Measurements from ENCODE around the gene APEH.
A peak's percentile ranks its signal among the peaks of the same experiment; 100 is the strongest.
"Not testable (repeated sequence)": the region's sequence is repeated elsewhere in the genome, so short reads cannot be mapped to it uniquely, and the experiment has no call there.

APEH gene

GRCh38 chr3:49694409-49695070 is 20.4 kb downstream of the APEH start:
- DNase-seq: not testable (repeated sequence)

DNA sequence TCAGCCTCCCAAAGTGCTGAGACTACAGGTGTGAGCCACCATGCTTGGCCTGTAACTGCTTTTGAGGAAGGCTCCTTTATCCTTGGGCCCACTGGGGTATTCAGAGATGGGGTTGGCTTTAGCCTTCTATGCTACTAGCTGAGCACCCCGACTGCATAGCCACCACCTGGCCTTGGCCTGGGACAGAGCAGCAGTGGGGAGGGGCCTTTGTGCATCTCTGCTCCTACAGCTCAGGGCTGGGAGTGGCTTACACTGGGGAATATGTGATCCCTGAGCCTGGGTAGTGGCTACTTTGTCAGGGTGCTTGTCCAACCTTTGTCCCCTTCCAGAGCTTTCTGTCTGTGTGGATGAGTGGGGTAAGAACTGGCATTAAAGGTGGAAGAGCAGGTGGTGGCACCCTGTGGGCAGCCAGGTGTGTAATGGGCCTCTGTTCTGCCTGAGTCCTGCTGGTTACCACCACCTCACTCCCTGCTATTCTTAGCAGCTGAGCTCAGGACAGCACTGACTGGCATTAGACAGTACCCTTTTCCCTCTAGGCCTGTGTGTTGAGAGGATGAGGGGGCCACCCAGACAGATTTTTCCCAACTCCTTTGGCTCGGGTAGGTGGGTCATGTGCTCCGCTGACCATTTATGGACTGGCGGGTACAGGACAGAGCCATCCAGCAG is 21.3 kb downstream of the APEH start:
- DNase-seq: not testable (repeated sequence)

DNA sequence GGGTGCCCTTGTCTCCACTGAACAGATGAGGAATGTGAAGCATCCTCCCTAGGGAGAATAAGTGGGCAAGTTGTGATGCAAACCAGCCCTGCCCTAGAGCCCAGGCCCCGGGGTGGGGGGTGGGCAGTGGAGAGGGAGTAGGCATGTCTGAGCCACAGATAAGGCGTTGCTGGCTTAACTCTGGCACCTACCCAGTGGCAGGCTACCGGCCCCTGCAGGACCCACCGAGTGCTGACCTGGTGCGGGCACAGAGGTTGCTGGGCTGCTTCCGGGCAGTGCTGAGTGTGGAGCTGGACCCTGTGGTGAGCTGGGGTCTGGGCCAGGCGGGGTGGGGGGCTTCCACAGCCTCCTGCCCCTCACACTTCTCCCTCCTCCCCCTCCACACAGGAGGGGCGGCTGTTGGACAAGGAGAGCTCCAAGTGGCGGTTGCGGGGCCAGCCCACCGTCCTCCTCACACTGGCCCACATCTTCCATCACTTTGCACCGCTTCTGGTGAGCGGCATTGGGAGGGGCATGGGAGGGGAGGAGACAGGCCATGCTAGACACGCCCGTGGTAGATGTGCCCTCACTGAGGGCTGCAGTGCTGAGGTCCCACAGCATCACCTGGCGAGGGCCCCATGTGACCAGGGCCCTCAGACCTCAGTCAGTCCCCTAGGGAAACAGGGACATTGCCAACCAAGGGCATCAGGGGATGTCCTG is 25.3 kb downstream of the APEH start:
- DNase-seq: no peak

- DNase-seq: no peak
Measured at GRCh38 chr3:49700014-49700413, 25.9 kb downstream of the APEH start.

GRCh38 chr3:49700453-49701128 is 26.4 kb downstream of the APEH start:
- no peak for DNase-seq

DNA sequence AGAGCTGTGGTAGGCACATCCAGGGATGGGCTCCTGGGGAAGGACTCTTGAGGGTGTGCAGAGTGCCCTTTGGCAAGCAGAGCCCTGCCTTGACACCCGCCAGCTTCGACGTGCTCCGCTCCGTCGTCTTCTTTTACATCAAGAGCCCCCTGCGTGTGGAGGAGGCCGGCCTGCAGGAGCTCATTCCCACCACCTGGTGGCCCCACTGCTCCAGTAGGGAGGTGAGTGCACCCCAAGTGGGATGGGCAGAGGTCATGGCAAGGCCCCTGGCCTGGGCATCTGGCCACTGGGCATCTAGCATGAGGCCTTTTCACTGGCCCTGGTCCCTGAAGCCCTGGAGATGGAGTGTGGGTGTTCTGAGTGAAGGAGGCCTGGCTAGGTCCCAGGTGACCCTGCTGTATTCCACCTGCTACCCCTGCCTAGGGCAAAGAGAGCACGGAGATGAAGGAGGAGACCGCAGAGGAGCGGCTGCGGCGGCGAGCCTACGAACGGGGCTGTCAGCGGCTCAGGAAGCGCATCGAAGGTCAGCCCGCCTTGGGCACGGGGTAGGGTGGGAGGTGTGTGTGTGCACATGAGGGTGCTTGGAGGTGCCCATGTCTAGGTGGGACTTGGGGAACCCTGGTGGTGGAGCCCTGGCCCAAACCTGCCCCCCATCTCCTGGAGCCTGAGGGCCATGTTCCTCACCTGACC is 27.4 kb downstream of the APEH start:
- peak in 1 of 2 experiments; percentile 16 for DNase-seq

DNA sequence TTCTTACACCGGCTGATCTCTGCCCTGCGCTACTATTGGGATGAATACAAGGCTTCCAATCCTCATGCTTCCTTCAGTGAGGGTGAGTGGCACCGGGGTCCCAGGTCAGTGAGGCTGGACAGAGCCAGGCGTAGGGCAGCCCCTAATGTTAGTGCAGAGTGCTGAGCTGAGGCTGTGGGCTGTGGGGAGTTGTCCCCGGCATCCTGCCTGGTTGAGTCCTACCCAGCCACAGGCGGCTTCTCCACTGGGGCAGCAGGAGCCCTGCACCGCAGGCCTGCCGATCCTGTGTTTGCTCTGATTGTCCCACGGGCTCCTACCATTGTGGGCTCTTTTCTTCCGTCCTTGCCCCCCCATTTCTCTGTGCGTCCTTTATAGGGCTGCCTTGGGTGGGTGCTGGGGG is 28.5 kb downstream of the APEH start:
- DNase-seq: no peak

GRCh38 chr3:49703443-49703927 is 29.3 kb downstream of the APEH start:
- peak; percentile 44 to 52 for DNase-seq

- no peak for DNase-seq
Measured at GRCh38 chr3:49703956-49704355, 29.8 kb downstream of the APEH start.

- no peak for DNase-seq
Measured at GRCh38 chr3:49704629-49705028, 30.5 kb downstream of the APEH start.

DNA sequence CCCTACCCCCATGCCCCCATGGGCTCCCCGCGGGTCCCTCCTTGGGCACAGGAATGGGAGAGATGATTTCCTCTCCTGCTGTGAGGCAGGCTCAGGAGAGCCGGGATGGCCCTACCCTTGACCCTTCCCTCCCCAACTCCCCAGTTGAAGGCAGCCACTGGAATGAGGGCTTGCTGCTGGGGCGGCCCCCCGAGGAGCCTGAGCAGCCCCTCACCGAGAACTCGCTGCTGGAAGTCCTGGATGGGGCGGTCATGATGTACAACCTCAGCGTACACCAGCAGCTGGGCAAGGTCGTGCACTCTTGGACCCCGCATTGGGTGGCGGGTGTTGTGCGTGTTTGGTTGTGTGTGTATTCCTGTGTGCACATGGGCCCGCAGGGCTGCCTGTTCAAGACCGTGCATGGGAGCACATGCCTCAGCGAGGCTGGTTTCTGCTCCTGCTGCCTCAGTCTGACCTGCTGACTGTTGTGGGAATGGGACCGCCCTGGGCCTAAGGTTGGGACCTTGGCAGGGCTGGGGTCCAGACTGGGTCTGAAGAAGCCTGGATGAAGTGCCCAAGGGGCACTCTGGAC is 31.3 kb downstream of the APEH start:
- DNase-seq: no peak

DNA sequence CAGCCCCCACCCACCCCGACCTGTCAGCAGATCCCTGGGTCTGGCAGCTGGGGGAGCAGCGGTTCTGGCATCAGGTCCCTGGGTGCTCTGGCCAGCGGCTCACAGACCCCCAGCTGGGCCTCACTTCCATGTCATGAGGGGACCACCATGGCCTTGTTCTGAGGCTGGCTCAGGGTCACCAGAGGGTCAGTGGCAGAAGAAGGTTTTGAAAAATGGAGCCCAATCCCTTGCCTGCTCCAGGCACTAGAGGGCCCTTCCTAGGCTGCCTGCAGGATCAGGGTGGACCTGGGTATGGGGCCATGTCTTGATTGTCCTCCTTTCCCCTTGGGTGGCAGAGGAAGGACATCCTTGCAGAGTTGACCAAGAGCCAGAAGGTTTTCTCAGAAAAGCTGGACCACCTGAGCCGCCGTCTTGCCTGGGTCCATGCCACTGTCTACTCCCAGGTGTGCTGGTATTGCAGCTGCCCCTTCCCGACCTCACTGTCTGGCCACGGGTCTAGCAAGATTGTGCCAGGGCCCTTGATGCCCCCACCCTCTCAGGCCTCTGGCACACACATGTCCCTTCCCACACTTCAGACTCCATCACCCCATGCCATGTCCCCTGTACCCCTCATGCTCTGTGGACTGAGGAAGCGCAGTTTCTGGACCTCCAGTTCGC is 32.4 kb downstream of the APEH start:
- no peak for DNase-seq

DNA sequence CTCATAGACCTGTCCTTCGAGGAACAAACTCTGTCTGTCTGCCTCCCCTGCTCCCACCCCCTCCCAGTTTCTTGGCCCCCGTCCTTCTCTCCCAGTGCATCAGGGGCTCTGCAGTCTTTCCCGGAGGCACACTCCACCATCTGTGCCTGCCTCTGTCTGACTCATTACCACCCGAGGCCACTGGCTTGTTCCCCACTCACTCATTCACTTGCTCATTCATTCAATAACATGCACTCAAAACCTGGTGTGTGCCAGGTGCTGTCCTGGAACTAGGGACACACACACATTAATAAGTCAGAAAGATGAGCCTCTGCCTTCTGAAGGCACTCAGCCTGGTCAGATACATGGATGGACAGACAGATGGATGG is 32.9 kb downstream of the APEH start:
- DNase-seq: no peak

- no peak for DNase-seq
Measured at GRCh38 chr3:49709852-49710251, 35.7 kb downstream of the APEH start.

- DNase-seq: no peak
Measured at GRCh38 chr3:49711489-49711888, 37.3 kb downstream of the APEH start.

DNA sequence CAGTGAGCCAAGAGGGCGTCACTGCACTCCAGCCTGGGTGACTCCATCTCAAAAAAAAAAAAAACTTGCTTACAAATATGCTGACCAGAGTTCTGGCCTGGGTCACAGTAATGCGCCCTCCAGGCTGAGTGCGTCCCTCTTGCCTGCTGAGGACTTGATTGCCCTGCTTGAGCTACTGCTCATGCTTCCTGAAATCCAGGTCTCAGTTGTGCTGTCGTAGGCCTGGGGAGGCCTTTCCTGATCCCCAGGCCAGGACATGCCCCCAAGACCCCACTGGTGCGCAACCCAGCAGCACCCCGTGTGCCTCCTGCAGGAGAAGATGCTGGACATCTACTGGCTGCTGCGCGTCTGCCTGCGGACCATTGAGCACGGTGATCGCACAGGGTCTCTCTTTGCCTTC is 38.0 kb downstream of the APEH start:
- DNase-seq: no peak

- DNase-seq: no peak
Measured at GRCh38 chr3:49712631-49713317, 38.6 kb downstream of the APEH start.

GRCh38 chr3:49713336-49714105 is 39.4 kb downstream of the APEH start:
- DNase-seq: no peak

GRCh38 chr3:49714728-49715550 is 40.8 kb downstream of the APEH start:
- no peak for DNase-seq

All from SHP77 (cell line).